Measurements from ENCODE around the gene TBCEL.

Gene TBCEL

GRCh38 chr11:121131656-121132055 is 107.8 kb downstream of the TBCEL start:
- no peaks in the 10 kb centered on the region for H3K27me3 ChIP-seq (ENCODE audit: control insufficient read depth, insufficient read depth, low read length)
- no peaks in the 10 kb centered on the region for H3K9me3 ChIP-seq (replicated peaks; ENCODE audit: low read length)
- no peak overlapping the region for H3K4me2 ChIP-seq (ENCODE audit: low read length)
- H3K36me3 ChIP-seq (ENCODE audit: insufficient read depth, low read length): no peaks in the 10 kb centered on the region
- no peak overlapping the region for H3K9ac ChIP-seq (ENCODE audit: low read depth, low read length)
- H3K4me3 ChIP-seq (ENCODE audit: low read length): no peak overlapping the region
- H3K4me1 ChIP-seq (ENCODE audit: control insufficient read depth, insufficient read depth, low read length): no peaks in the 10 kb centered on the region

- no peaks in the 10 kb centered on the region for H3K36me3 ChIP-seq (ENCODE audit: insufficient read depth, low read length)
- H3K4me2 ChIP-seq (ENCODE audit: low read length): no peak overlapping the region
- H3K4me1 ChIP-seq (ENCODE audit: control insufficient read depth, insufficient read depth, low read length): no peaks in the 10 kb centered on the region
- no peaks in the 10 kb centered on the region for H3K9me3 ChIP-seq (replicated peaks; ENCODE audit: low read length)
- H3K4me3 ChIP-seq (ENCODE audit: low read length): no peak overlapping the region
- no peak overlapping the region for H3K9ac ChIP-seq (ENCODE audit: low read depth, low read length)
- H3K27me3 ChIP-seq (ENCODE audit: control insufficient read depth, insufficient read depth, low read length): no peaks in the 10 kb centered on the region
These were observed 108.5 kb downstream of the TBCEL start for GRCh38 chr11:121132211-121132976.

GRCh38 chr11:121134741-121135312 is 110.9 kb downstream of the TBCEL start:
- no peak overlapping the region for H3K4me3 ChIP-seq (ENCODE audit: low read length)
- H3K4me2 ChIP-seq (ENCODE audit: low read length): no peak overlapping the region
- H3K36me3 ChIP-seq (ENCODE audit: insufficient read depth, low read length): no peaks in the 10 kb centered on the region
- H3K9me3 ChIP-seq (replicated peaks; ENCODE audit: low read length): no peaks in the 10 kb centered on the region
- H3K27me3 ChIP-seq (ENCODE audit: control insufficient read depth, insufficient read depth, low read length): no peaks in the 10 kb centered on the region
- H3K4me1 ChIP-seq (ENCODE audit: control insufficient read depth, insufficient read depth, low read length): no peaks in the 10 kb centered on the region
- no peak overlapping the region for H3K9ac ChIP-seq (ENCODE audit: low read depth, low read length)

GRCh38 chr11:121137005-121137404 is 113.1 kb downstream of the TBCEL start:
- peaks cover 3% of the 10 kb centered on the region for H3K4me1 ChIP-seq (ENCODE audit: control insufficient read depth, insufficient read depth, low read length)
- H3K27me3 ChIP-seq (ENCODE audit: control insufficient read depth, insufficient read depth, low read length): no peaks in the 10 kb centered on the region
- no peak overlapping the region for H3K4me3 ChIP-seq (ENCODE audit: low read length)
- no peaks in the 10 kb centered on the region for H3K9me3 ChIP-seq (replicated peaks; ENCODE audit: low read length)
- no peak overlapping the region for H3K4me2 ChIP-seq (ENCODE audit: low read length)
- H3K9ac ChIP-seq (ENCODE audit: low read depth, low read length): no peak overlapping the region
- H3K36me3 ChIP-seq (ENCODE audit: insufficient read depth, low read length): no peaks in the 10 kb centered on the region

DNA sequence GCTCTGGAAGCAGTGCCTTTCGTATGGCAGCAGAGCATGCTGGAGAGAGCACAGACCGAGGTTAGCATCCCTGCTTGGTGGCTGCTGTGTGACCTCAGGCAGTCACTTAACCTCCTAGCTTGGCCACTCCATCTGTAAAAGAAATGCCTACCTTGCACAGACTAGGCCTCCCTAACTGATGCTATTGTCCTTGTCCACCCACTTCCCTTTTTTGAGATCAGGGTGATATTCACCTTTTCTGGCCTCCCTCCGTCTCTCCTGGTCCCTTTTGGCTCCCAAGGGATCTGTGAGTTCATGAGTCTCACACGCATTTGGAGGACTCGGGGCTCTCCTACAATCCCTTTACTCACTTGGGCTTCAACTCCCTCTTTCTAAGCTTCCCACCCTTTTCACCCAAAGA is 114.4 kb downstream of the TBCEL start:
- H3K4me2 ChIP-seq (ENCODE audit: low read length): no peak overlapping the region
- no peak overlapping the region for H3K9ac ChIP-seq (ENCODE audit: low read depth, low read length)
- H3K9me3 ChIP-seq (replicated peaks; ENCODE audit: low read length): no peaks in the 10 kb centered on the region
- H3K27me3 ChIP-seq (ENCODE audit: control insufficient read depth, insufficient read depth, low read length): no peaks in the 10 kb centered on the region
- no peak overlapping the region for H3K4me3 ChIP-seq (ENCODE audit: low read length)
- H3K36me3 ChIP-seq (ENCODE audit: insufficient read depth, low read length): no peaks in the 10 kb centered on the region
- H3K4me1 ChIP-seq (ENCODE audit: control insufficient read depth, insufficient read depth, low read length): peaks cover 3% of the 10 kb centered on the region

GRCh38 chr11:121140369-121140768 is 116.5 kb downstream of the TBCEL start:
- peaks cover 3% of the 10 kb centered on the region for H3K4me1 ChIP-seq (ENCODE audit: control insufficient read depth, insufficient read depth, low read length)
- no peak overlapping the region for H3K4me2 ChIP-seq (ENCODE audit: low read length)
- H3K36me3 ChIP-seq (ENCODE audit: insufficient read depth, low read length): no peaks in the 10 kb centered on the region
- no peak overlapping the region for H3K4me3 ChIP-seq (ENCODE audit: low read length)
- no peaks in the 10 kb centered on the region for H3K27me3 ChIP-seq (ENCODE audit: control insufficient read depth, insufficient read depth, low read length)
- no peaks in the 10 kb centered on the region for H3K9me3 ChIP-seq (replicated peaks; ENCODE audit: low read length)
- H3K9ac ChIP-seq (ENCODE audit: low read depth, low read length): no peak overlapping the region
